ENCODE measurements around the gene DPYD.

DPYD gene

GRCh38 chr1:97603218-97603617 is 317.6 kb downstream of the DPYD start:
- peak; percentile 8 for DNase-seq

GRCh38 chr1:97599447-97599846 is 321.4 kb downstream of the DPYD start:
- no peak for DNase-seq

- no peak for DNase-seq
Observed at GRCh38 chr1:97593192-97593591, 327.6 kb downstream of the DPYD start.

- DNase-seq, result no peak
Observed at GRCh38 chr1:97588772-97589171, 332.1 kb downstream of the DPYD start.

- no peak for DNase-seq
Observed at GRCh38 chr1:97581614-97582051, 339.2 kb downstream of the DPYD start.

- DNase-seq, result no peak
Observed at GRCh38 chr1:97577613-97578012, 343.2 kb downstream of the DPYD start.

- DNase-seq, result no peak
Observed at GRCh38 chr1:97573553-97573952, 347.3 kb downstream of the DPYD start.

DNA sequence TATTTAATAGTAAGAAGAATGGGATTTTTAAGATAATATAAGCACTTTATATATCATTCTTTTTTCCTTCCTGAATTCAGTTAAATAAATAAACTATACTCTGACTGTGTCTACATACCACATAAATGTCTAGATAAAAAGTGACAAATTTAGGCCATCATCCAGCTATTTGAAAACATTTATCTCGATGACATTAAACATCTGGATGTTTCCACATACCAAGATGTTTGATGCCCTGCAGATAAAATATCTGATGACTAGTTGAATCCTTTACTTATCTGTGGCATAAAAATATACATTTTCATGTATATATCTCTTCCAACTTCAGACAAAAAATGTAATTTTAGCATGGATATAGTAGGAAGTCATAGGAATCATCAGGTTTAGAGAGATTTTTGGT is 348.3 kb downstream of the DPYD start:
- DNase-seq, result no peak

DNA sequence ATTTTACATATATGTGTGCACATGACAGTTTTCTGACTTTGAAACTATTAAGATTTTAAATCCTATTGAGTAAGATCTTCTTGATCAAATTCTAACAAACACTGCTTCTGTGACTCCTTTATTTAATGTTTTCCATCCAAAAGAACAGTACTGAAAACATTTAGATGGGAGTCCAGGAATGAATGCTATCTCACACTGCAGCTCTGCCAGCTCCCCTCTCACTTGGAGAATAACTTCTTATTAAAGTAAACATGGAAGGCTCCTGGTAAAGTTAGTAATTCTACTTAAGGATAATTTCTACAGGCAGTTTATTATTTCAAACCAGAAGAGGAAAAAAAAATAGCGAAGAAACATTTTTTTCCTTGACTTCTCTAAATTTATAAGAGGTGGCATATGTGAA is 349.1 kb downstream of the DPYD start:
- no peak for DNase-seq

DNA sequence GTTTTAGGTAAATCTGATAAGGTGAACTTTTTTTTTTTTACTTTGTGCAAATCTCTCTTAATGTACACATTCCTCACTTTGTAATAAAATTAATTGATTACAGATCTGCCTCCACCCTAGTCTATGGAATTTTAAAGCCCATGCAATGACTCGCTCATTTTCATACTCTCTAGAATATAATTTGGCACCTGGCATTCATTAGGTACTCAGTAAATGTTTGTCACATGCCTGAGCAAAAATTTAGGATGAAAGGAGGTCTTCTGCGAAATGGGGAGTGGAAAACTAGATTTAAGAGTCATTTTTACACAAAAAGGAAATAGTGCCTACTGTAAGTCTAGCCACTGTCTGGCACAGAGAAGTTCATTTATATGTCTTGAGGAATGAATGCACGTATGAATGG is 350.1 kb downstream of the DPYD start:
- no peak for DNase-seq

DNA sequence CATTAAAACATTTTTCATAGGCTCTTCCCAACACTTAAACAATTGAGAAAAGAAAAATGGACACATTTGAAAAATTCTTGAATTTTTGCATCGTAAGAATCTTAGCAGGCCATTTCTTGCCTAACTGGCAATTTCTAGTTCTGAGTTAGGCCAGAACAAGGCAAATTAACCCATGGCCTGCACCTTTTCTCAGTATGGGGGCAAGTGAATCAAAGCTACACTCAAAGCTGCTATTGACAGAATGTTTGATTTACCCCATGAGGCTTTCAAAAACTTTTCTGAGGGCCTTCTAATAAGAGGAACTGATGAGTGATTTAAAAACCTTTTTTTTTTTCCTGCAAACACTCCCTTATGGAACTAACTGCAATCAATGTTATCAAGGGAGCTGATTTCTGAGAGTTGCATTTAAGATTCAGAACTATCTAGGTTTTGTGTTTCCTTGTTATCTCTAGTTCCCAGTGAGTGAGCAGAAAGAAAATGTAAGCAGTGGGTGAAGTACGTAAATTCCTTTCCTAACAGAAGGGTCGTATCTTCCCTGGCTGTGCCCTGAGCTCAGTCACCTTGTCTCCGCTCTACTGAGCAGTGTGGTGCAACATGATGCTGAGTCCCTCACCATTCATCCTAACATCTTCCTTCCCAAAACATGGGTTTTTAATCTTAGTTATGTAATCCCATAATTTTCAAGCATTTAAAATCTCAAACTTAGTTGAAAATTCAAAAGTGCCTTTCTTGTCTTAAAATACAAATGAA is 353.7 kb downstream of the DPYD start:
- no peak for DNase-seq

DNA sequence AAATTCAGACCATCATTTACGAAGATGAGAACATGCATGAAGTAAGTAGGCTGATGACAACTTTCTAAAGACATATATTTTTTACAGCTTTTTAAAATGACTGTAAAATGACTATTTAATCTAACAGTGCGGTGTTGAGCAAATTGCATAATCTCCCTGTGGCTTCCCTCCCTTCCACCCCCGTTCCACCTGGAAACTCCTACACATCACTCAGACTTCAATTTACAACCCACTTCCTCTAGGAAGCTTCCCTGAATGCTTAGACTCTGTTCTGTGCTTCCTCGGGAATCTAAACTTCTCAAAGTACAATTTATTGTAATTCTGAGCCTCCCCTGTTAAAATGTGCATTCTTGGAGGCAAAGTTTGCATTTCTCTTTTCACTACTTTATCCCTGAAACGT is 354.9 kb downstream of the DPYD start:
- DNase-seq, result no peak

- no peak for DNase-seq
Observed at GRCh38 chr1:97563926-97564325, 356.9 kb downstream of the DPYD start.

DNA sequence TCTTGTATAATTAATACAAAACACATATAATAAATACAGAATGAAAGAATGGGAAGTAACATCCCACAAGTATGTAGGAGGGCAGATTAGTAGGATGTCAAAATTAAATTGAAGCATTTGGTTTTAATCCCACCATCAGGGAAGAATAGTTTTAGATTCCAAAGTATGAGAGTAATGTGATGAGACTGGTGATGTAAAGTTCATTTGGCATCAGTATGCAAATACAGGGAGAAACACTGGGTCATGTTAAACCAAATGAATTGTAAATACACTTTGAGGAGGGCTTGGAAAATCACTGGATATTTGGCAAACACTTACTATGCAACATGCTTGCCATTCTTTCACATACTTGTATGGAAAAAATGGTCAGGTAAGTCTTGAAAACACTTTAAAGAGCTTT is 358.8 kb downstream of the DPYD start:
- no peak for DNase-seq

GRCh38 chr1:97560714-97561113 is 360.1 kb downstream of the DPYD start:
- no peak for DNase-seq

GRCh38 chr1:97553971-97554370 is 366.9 kb downstream of the DPYD start:
- no peak for DNase-seq

DNA sequence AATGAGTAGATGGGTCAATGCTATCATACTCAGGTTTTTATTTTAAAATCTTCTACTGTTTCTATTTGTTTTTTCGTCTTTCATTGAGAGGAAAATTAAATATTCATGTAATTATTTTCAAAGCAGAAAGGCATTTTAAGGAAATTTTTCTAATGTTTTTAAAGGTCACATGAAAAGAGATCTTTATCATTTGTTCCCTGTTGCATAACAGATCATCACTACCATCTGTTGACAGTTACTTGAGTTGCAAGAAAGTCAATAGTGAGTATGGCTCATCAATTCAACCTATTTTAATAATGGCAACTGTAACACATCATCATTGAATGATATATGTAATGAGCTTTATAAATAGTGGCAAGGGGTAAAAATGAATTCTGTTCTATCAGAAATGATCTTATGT is 369.7 kb downstream of the DPYD start:
- DNase-seq, result no peak

GRCh38 chr1:97545446-97545845 is 375.4 kb downstream of the DPYD start:
- DNase-seq, result no peak

- no peak for DNase-seq
Observed at GRCh38 chr1:97540346-97540888, 380.4 kb downstream of the DPYD start.

- no peak for DNase-seq
Observed at GRCh38 chr1:97538113-97538512, 382.7 kb downstream of the DPYD start.

DNA sequence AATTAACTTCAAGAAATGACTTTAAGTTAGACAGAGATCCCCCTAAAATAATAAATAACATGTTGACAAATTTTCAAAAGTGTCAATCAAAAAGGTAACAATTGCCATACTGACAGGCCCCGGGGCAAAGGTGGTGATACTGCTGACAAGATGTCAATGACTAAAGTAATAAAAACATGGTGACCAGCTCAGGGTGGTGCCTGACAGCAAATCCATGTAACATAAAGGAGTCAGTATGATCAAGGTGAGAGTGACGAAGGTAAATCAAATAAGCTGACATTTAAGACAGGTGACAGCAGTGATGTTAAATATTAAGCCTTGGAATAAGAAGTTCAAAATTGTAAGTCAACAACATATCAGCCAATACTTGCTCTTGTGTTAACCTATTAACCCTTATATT is 387.5 kb downstream of the DPYD start:
- DNase-seq, result no peak

- DNase-seq, result no peak
Observed at GRCh38 chr1:97529600-97529999, 391.2 kb downstream of the DPYD start.

GRCh38 chr1:97524211-97524610 is 396.6 kb downstream of the DPYD start:
- no peak for DNase-seq

DNA sequence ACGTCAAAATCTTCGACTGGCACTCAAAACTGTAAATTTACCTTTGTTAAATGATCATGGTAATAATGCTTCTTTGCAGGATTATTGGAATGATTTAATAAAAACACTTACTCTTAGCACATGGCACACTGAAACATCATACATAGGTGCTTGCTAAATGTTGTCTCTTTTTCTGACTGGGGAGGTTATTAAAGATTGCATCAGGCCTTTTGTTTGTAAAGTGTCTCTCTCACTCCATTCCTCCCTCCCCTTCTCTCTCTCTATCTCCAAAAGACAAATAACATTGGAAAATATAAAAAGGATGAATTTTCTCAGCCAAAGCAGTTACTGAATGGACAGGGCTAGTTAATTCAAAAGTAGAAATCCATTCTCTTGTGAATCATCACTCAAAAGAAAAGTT is 404.2 kb downstream of the DPYD start:
- DNase-seq, result no peak

- no peak for DNase-seq
Observed at GRCh38 chr1:97508653-97509218, 412.1 kb downstream of the DPYD start.

Measured in NCI-H774 (cell line).